CD4-positive, alpha-beta T cell treated with Interleukin-17A for 1 hour (primary cell): Measurements from ENCODE around the gene SELENON.
A peak's percentile ranks its signal among the peaks of the same experiment; 100 is the strongest.

Experiments
- DNase-seq: peaks from one replicate; pipeline ENCODE4 v3.0.0-alpha.2; 2020

Gene SELENON

GRCh38 chr1:25799935-25800702 lies at the start of gene SELENON:
TSS of gene SELENON (plus strand) at chr1:25800193. CDS start at chr1:25800231, 38 bp downstream.
- peak; percentile 50 for DNase-seq

- DNase-seq: no peak
Observed at GRCh38 chr1:25750923-25751605, 48.9 kb upstream of the SELENON start.

GRCh38 chr1:25754470-25755181 lies 45.4 kb upstream of the SELENON start:
- DNase-seq: no peak

GRCh38 chr1:25755475-25756125 lies 44.4 kb upstream of the SELENON start:
- DNase-seq: no peak

- DNase-seq: no peak
Observed at GRCh38 chr1:25756215-25756614, 43.8 kb upstream of the SELENON start.

- DNase-seq: no peak
Observed at GRCh38 chr1:25757151-25757845, 42.7 kb upstream of the SELENON start.

- no peak for DNase-seq
Observed at GRCh38 chr1:25757846-25758185, 42.2 kb upstream of the SELENON start.

GRCh38 chr1:25758466-25759070 lies 41.4 kb upstream of the SELENON start:
- DNase-seq: no peak

GRCh38 chr1:25760122-25760719 lies 39.8 kb upstream of the SELENON start:
- DNase-seq: no peak

- no peak for DNase-seq
Observed at GRCh38 chr1:25760871-25761270, 39.1 kb upstream of the SELENON start.

GRCh38 chr1:25763493-25763892 lies 36.5 kb upstream of the SELENON start:
- DNase-seq: no peak

GRCh38 chr1:25765136-25765922 lies 34.7 kb upstream of the SELENON start:
- no peak for DNase-seq

- DNase-seq: no peak
Observed at GRCh38 chr1:25765923-25766589, 33.9 kb upstream of the SELENON start.

- DNase-seq: no peak
Observed at GRCh38 chr1:25766721-25767436, 33.1 kb upstream of the SELENON start.

- no peak for DNase-seq
Observed at GRCh38 chr1:25767437-25767770, 32.6 kb upstream of the SELENON start.

- no peak for DNase-seq
Observed at GRCh38 chr1:25768999-25769398, 31.0 kb upstream of the SELENON start.

GRCh38 chr1:25769625-25770383 lies 30.2 kb upstream of the SELENON start:
- DNase-seq: no peak

- DNase-seq: no peak
Observed at GRCh38 chr1:25770541-25771220, 29.3 kb upstream of the SELENON start.
